ENCODE results near the gene OGT. TPM values are rescaled to one million over a fixed set of nuclear protein-coding genes. Genes with fewer than 3 reads are reported as not detected.
A peak's percentile ranks its signal among the peaks of the same experiment; 100 is the strongest.

The OGT gene
- polyA plus RNA-seq, 3 donors = 11.7 to 310 (median 14.0) TPM

DNA sequence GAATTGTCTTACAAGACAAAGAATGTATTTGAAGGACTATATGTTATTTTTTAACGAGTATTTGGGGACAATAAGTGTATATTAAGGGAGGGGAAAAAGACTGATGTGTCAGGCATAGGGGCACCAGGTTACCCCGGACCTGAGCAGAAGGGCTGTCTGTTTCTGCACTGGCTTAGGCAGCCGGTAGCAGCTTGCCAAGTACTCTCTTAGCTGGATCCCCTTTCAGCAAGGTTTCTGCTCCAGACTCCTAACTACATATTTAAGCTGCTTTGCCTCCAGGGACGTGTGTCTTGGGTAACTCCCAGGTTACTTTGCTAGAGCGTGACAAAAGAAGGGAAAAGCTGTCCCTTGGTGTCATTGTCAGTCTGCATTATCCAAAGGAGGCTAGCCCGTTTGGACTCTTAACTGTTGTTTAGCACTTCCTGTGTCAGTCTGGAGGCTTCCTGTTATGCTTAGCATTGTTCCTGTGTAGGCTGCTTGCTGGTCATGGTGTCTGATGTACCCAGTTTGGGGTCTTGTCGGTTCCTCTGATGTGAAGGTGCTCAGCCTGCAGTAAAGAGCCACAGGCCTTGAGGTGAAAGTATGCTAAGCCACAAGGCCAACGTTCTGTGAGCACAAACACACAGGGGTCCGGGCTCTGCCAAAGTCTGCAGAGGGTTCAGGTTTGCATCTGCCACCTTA, 73.8 kb downstream of the OGT start:
- Histone ChIP-seq H3K4me3 (replicated peaks in 1 of 3; ENCODE audit: low read depth in 2 of 3, low read length in 3 of 3) (no peak overlapping the region), H3K27me3 (ENCODE audit: control insufficient read depth in 2 of 2, insufficient read depth in 2 of 2, low read length in 2 of 2) (no peaks in the 10 kb centered on the region), H2AFZ (ENCODE audit: insufficient read depth, low read depth, low read length, poor library complexity, severe bottlenecking) (no peak overlapping the region), H3K4me2 (replicated peaks; ENCODE audit: extremely low read depth, low read length, poor library complexity, severe bottlenecking) (no peak overlapping the region), H4K20me1 (ENCODE audit: insufficient read depth, low read length) (no peaks in the 10 kb centered on the region), H3K9me3 (replicated peaks in 1 of 2; ENCODE audit: control insufficient read depth in 1 of 2, insufficient read depth in 1 of 2, low read length in 2 of 2) (no peaks in the 10 kb centered on the region), H3K27ac (ENCODE audit: low read depth in 1 of 2, low read length in 2 of 2) (no peak overlapping the region), H3K4me1 (ENCODE audit: control insufficient read depth in 1 of 2, insufficient read depth in 2 of 2, low read length in 2 of 2) (no peaks in the 10 kb centered on the region), H3K79me2 (ENCODE audit: insufficient read depth, low read length) (no peaks in the 10 kb centered on the region), H3K9ac (ENCODE audit: insufficient read depth, low read length, poor library complexity, severe bottlenecking) (no peak overlapping the region), H3K36me3 (replicated peaks in 1 of 2; ENCODE audit: control insufficient read depth in 1 of 2, insufficient read depth in 2 of 2, low read length in 2 of 2) (peaks cover 60 to 93% of the 10 kb centered on the region in 2 donors)
- Mint-ChIP-seq H3K27me3 (ENCODE audit: low read depth in 3 of 3) (peaks cover 0 to 7% (median 0%) of the 10 kb centered on the region in 3 donors), H3K4me3 (no peak overlapping the region), H3K36me3 (peaks cover 83% of the 10 kb centered on the region in 2 donors), H3K27ac (peak overlapping the region in 2 of 7 donors; percentile 14 to 57), H3K4me1 (no peaks in the 10 kb centered on the region), H3K9me3 (peaks cover 0 to 4% (median 0%) of the 10 kb centered on the region in 7 donors)
- no peak for TF ChIP-seq CTCF (IDR thresholded peaks at IDR 0.05)
- no peak for DNase-seq
- intact Hi-C loops (cut with micrococcal nuclease) = no loop called here
- 40% methylated on average over 1 of the region's 9 CpGs for WGBS (ENCODE audit: insufficient coverage)

- H3K9me3 ChIP-seq (replicated peaks in 1 of 2; ENCODE audit: control insufficient read depth in 1 of 2, insufficient read depth in 1 of 2, low read length in 2 of 2) = no peaks in the 10 kb centered on the region
- intact Hi-C loops (cut with micrococcal nuclease) = no loop called here
- WGBS (ENCODE audit: insufficient coverage) = no CpG with 5 or more reads among the region's 2 CpGs
- no peak overlapping the region for H2AFZ ChIP-seq (ENCODE audit: insufficient read depth, low read depth, low read length, poor library complexity, severe bottlenecking)
- Mint-ChIP-seq H3K4me3 (no peak overlapping the region), H3K4me1 (no peaks in the 10 kb centered on the region), H3K27ac (no peak overlapping the region), H3K9me3 (peaks cover 0 to 4% (median 0%) of the 10 kb centered on the region in 7 donors), H3K36me3 (peaks cover 84 to 85% of the 10 kb centered on the region in 2 donors), H3K27me3 (ENCODE audit: low read depth in 3 of 3) (peaks cover 0 to 4% (median 0%) of the 10 kb centered on the region in 3 donors)
- no peaks in the 10 kb centered on the region for H3K27me3 ChIP-seq (ENCODE audit: control insufficient read depth in 2 of 2, insufficient read depth in 2 of 2, low read length in 2 of 2)
- H4K20me1 ChIP-seq (ENCODE audit: insufficient read depth, low read length) = no peaks in the 10 kb centered on the region
- H3K9ac ChIP-seq (ENCODE audit: insufficient read depth, low read length, poor library complexity, severe bottlenecking) = no peak overlapping the region
- no peaks in the 10 kb centered on the region for H3K79me2 ChIP-seq (ENCODE audit: insufficient read depth, low read length)
- peaks cover 63 to 92% of the 10 kb centered on the region in 2 donors for H3K36me3 ChIP-seq (replicated peaks in 1 of 2; ENCODE audit: control insufficient read depth in 1 of 2, insufficient read depth in 2 of 2, low read length in 2 of 2)
- H3K4me2 ChIP-seq (replicated peaks; ENCODE audit: extremely low read depth, low read length, poor library complexity, severe bottlenecking) = no peak overlapping the region
- no peak overlapping the region for H3K27ac ChIP-seq (ENCODE audit: low read depth in 1 of 2, low read length in 2 of 2)
- TF ChIP-seq CTCF (IDR thresholded peaks at IDR 0.05) = no peak
- H3K4me3 ChIP-seq (replicated peaks in 1 of 3; ENCODE audit: low read depth in 2 of 3, low read length in 3 of 3) = no peak overlapping the region
- no peaks in the 10 kb centered on the region for H3K4me1 ChIP-seq (ENCODE audit: control insufficient read depth in 1 of 2, insufficient read depth in 2 of 2, low read length in 2 of 2)
- DNase-seq = no peak
These were observed 74.6 kb downstream of the OGT start for GRCh38 chrX:71607488-71607887.
